SU-DHL-6 (cell line): ENCODE data around the gene ATP2A1.

Experiments
- CTCF ChIP-seq: fragments of 200-600 bp; sonication (generic); IDR thresholded peaks from one replicate; pipeline ENCODE4 v1.5.1; 2017; ENCODE audit warnings: antibody characterized with exemption, mild to moderate bottlenecking, low read length, moderate library complexity; ENCODE audit not compliant: insufficient read depth, poor library complexity, severe bottlenecking
- EZH2phosphoT487 ChIP-seq: fragments of 200-600 bp; sonication (generic), shearing (Covaris generic); conservative IDR thresholded peaks from 2 replicates; pipeline ENCODE4 v1.6.1; 2018; ENCODE audit warnings: mild to moderate bottlenecking, antibody characterized with exemption, low read length, moderate library complexity, mixed read lengths

- no peak for TF ChIP-seq CTCF
- no peak for TF ChIP-seq EZH2phosphoT487
Observed at GRCh38 chr16:28904828-28905227, 26.5 kb downstream of the ATP2A1 start.
